SK-N-MC (cell line): ENCODE data around the gene FRG1.
"Not testable (repeated sequence)": the region's sequence is repeated elsewhere in the genome, so short reads cannot be mapped to it uniquely, and the experiment has no call there.

Experiments used
- DNase-seq: peaks from one replicate; pipeline ENCODE4 v3.0.0-alpha.2; 2011; ENCODE audit warnings: low read depth, low spot score
- H3K27ac ChIP-seq: fragments of 200-600 bp; sonication (generic); 2 replicates; pipeline ENCODE4 v1.5.1; 2016; ENCODE audit warnings: mixed run types
- H3K36me3 ChIP-seq: fragments of 200-600 bp; sonication (generic); 2 replicates; pipeline ENCODE4 v1.6.1; 2017; ENCODE audit warnings: antibody characterized with exemption, low read length, mixed read lengths; ENCODE audit not compliant: insufficient read depth
- H3K4me3 ChIP-seq: fragments of 200-600 bp; sonication (generic); 2 replicates; pipeline ENCODE4 v1.5.1; 2016
- H3K9ac ChIP-seq: fragments of 200-600 bp; sonication (generic); 2 replicates; pipeline ENCODE4 v1.8.0; 2017; ENCODE audit warnings: mixed run types, mixed read lengths; ENCODE audit not compliant: insufficient read length
- H3K9me3 ChIP-seq: fragments of 200-600 bp; sonication (generic); 2 replicates; pipeline ENCODE4 v1.6.1; 2017; ENCODE audit warnings: low read depth, mild to moderate bottlenecking, antibody characterized with exemption, low read length, moderate library complexity, mixed read lengths
- EZH2 ChIP-seq: fragments of 200-600 bp; sonication (generic); IDR thresholded peaks from one replicate; pipeline ENCODE4 v1.6.1; 2017; ENCODE audit warnings: antibody characterized with exemption
- FOXP2 ChIP-seq: optimal IDR thresholded peaks from 2 replicates; pipeline ENCODE3; 2011; ENCODE audit warnings: mild to moderate bottlenecking, moderate library complexity; ENCODE audit not compliant: insufficient read depth; ENCODE audit errors: extremely low read length, control extremely low read depth
- POLR2AphosphoS5 ChIP-seq: IDR thresholded peaks from 2 replicates; pipeline ENCODE4 v1.6.1; 2012; ENCODE audit warnings: mild to moderate bottlenecking, low read depth, low read length, borderline replicate concordance

FRG1 gene

GRCh38 chr4:189940178-189941004 lies at the start of gene FRG1:
FRG1 (plus strand) TSS chr4:189940872; CDS start chr4:189941010, 138 bp downstream.
- DNase-seq = peak; percentile 71

GRCh38 chr4:189897667-189898066 lies 43.0 kb upstream of the FRG1 start:
- no peak overlapping the region for H3K4me3 ChIP-seq
- TF ChIP-seq FOXP2 (no peak), POLR2AphosphoS5 (no peak), EZH2 (no peak)
- no peak overlapping the region for H3K27ac ChIP-seq
- H3K9ac ChIP-seq = no peak overlapping the region
- DNase-seq = no peak
- H3K9me3 ChIP-seq = no peaks in the 10 kb centered on the region
- H3K36me3 ChIP-seq = no peaks in the 10 kb centered on the region

More at GRCh38 chr4:189940178-189941004, at the start of gene FRG1:
- peak within 1 kb of the TSS; percentile 88 for H3K4me3 ChIP-seq
- peak within 1 kb of the TSS; percentile 81 for H3K9ac ChIP-seq
- H3K27ac ChIP-seq = no peak within 1 kb of the TSS
- no peaks in the 10 kb centered on the region for H3K9me3 ChIP-seq
- TF ChIP-seq EZH2 (no peak), FOXP2 (no peak), POLR2AphosphoS5 (peak; percentile 53)
- H3K36me3 ChIP-seq = 0 out of 2 replicates have a peak, but pooled peaks cover 3% of the 10 kb centered on the region

GRCh38 chr4:189899481-189900015 lies 41.1 kb upstream of the FRG1 start:
- H3K27ac ChIP-seq, DNase-seq, H3K9ac ChIP-seq, H3K4me3 ChIP-seq, H3K9me3 ChIP-seq, H3K36me3 ChIP-seq: not testable (repeated sequence)

GRCh38 chr4:189904420-189905027 lies 36.1 kb upstream of the FRG1 start:
- H3K4me3 ChIP-seq, H3K9me3 ChIP-seq, H3K36me3 ChIP-seq, H3K27ac ChIP-seq, H3K9ac ChIP-seq: not testable (repeated sequence)
- DNase-seq = peak; percentile 14

GRCh38 chr4:189912170-189912569 lies 28.5 kb upstream of the FRG1 start:
- TF ChIP-seq EZH2 (no peak), POLR2AphosphoS5 (no peak), FOXP2 (no peak)

GRCh38 chr4:189917161-189917891 lies 23.3 kb upstream of the FRG1 start:
- H3K9me3 ChIP-seq = no peaks in the 10 kb centered on the region
- no peak overlapping the region for H3K27ac ChIP-seq
- H3K4me3 ChIP-seq = no peak overlapping the region
- no peak for DNase-seq
- no peaks in the 10 kb centered on the region for H3K36me3 ChIP-seq
- no peak overlapping the region for H3K9ac ChIP-seq
- TF ChIP-seq POLR2AphosphoS5 (no peak), FOXP2 (no peak), EZH2 (no peak)

More at GRCh38 chr4:189912170-189912569, 28.5 kb upstream of the FRG1 start:
- H3K27ac ChIP-seq = no peak overlapping the region
- DNase-seq = no peak
- H3K4me3 ChIP-seq = no peak overlapping the region
- no peaks in the 10 kb centered on the region for H3K36me3 ChIP-seq
- H3K9ac ChIP-seq = no peak overlapping the region
- no peaks in the 10 kb centered on the region for H3K9me3 ChIP-seq

GRCh38 chr4:189921058-189921457 lies 19.6 kb upstream of the FRG1 start:
- Histone ChIP-seq H3K9me3 (no peaks in the 10 kb centered on the region), H3K4me3 (no peak overlapping the region), H3K36me3 (no peaks in the 10 kb centered on the region), H3K9ac (no peak overlapping the region), H3K27ac (no peak overlapping the region)
- DNase-seq = no peak
- TF ChIP-seq EZH2 = no peak
- TF ChIP-seq FOXP2 = no peak
- no peak for TF ChIP-seq POLR2AphosphoS5

- H3K36me3 ChIP-seq, H3K4me3 ChIP-seq: not testable (repeated sequence)
Measured at GRCh38 chr4:189926742-189927141, 13.9 kb upstream of the FRG1 start.

GRCh38 chr4:189941005-189941450 lies 356 bp downstream of the FRG1 start:
- Histone ChIP-seq H3K4me3 (peak overlapping the region; percentile 88), H3K27ac (no peak overlapping the region), H3K9me3 (no peaks in the 10 kb centered on the region), H3K9ac (peak overlapping the region; percentile 81), H3K36me3 (0 out of 2 replicates have a peak, but pooled peaks cover 3% of the 10 kb centered on the region)
- TF ChIP-seq FOXP2 = no peak
- no peak for TF ChIP-seq EZH2
- no peak for TF ChIP-seq POLR2AphosphoS5
- DNase-seq = no peak

More at GRCh38 chr4:189926742-189927141, 13.9 kb upstream of the FRG1 start:
- not testable (repeated sequence) for DNase-seq, H3K27ac ChIP-seq, H3K9me3 ChIP-seq, H3K9ac ChIP-seq

GRCh38 chr4:189942412-189942811 lies 1.7 kb downstream of the FRG1 start:
- not testable (repeated sequence) for H3K27ac ChIP-seq, H3K9ac ChIP-seq, H3K4me3 ChIP-seq, H3K36me3 ChIP-seq, H3K9me3 ChIP-seq, DNase-seq

GRCh38 chr4:189944077-189944476 lies 3.4 kb downstream of the FRG1 start:
- H3K4me3 ChIP-seq, DNase-seq, H3K36me3 ChIP-seq: not testable (repeated sequence)

GRCh38 chr4:189946906-189947305 lies 6.2 kb downstream of the FRG1 start:
- not testable (repeated sequence) for H3K9ac ChIP-seq, DNase-seq, H3K4me3 ChIP-seq, H3K36me3 ChIP-seq, H3K27ac ChIP-seq, H3K9me3 ChIP-seq

More at GRCh38 chr4:189944077-189944476, 3.4 kb downstream of the FRG1 start:
- not testable (repeated sequence) for H3K27ac ChIP-seq, H3K9me3 ChIP-seq, H3K9ac ChIP-seq
